Large intestine (tissue), 3 donors: ENCODE measurements around the gene SLF2. TPM values are rescaled to one million over a fixed set of nuclear protein-coding genes. Genes with fewer than 3 reads are reported as not detected.
A peak's percentile ranks its signal among the peaks of the same experiment; 100 is the strongest.
"Not testable (repeated sequence)": the region's sequence is repeated elsewhere in the genome, so short reads cannot be mapped to it uniquely, and the experiment has no call there.

Experiments
- DNase-seq, 2 donors: peaks; one replicate each; pipeline versions ENCODE4 v3.0.0 to v3.0.0-alpha.2; 2013
- H3K27ac ChIP-seq: one replicate; pipeline ENCODE4 v1.5.1; 2013; ENCODE audit warnings: low read length
- H3K27me3 ChIP-seq: 2 replicates; pipeline ENCODE4 v1.6.1; 2013; ENCODE audit warnings: low read length; ENCODE audit not compliant: control insufficient read depth, insufficient read depth
- H3K36me3 ChIP-seq: 2 replicates; pipeline ENCODE4 v1.6.1; 2013; ENCODE audit warnings: low read length; ENCODE audit not compliant: control insufficient read depth, insufficient read depth
- H3K4me1 ChIP-seq: one replicate; pipeline ENCODE4 v1.6.1; 2013; ENCODE audit warnings: low read length; ENCODE audit not compliant: control insufficient read depth, insufficient read depth
- H3K4me3 ChIP-seq: one replicate; pipeline ENCODE4 v1.5.1; 2013; ENCODE audit warnings: low read length
- H3K9me3 ChIP-seq: one replicate; pipeline ENCODE4 v1.6.1; 2013; ENCODE audit warnings: mild to moderate bottlenecking, low read depth, low read length, moderate library complexity; ENCODE audit not compliant: control insufficient read depth
- WGBS: methylation state at CpG from one replicate; pipeline ENCODE4 v1.1.5; 2013; ENCODE audit warnings: low lambda C conversion rate; ENCODE audit not compliant: insufficient coverage; 5-methylcytosine and 5-hydroxymethylcytosine counted together
- polyA plus RNA-seq: library from polyadenylated mRNA; unstranded; fragments of 120-200 nt; gene quantifications from one replicate; pipeline ENCODE4 v1.2.1, GENCODE V29; 2013

SLF2 gene
- polyA plus RNA-seq, 1 donor: 29.1 TPM

DNA sequence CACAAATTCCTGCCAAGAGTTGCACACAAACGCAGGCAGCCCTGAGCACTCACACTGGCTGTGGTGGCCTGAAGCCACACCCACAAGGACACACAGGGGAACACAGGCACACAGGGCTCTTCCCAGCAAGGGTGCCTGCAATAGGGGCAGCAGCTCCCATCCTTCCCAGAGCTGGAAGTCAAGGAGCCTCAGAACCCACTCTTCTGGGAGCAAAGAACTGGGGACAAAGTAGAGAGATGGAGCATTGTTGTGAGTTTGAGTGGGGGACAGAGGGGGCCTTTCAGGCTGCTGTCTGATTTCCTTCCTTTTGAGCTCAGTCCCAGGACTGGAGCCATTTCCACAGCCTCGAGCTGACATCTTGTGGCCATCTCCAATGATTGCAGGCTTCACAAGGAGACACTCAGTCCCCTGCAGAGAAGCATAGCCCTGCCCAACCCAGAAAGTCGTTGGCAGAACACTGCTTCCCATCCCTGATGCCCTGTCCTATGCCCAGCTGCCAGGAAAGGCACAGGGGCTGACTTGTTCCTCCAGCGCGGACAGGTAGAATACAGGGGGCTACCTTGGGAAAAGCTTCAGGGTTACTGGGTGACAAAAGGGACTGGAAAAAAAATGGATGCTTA, 34.4 kb upstream of the SLF2 start:
- Histone ChIP-seq H3K4me3 (no peak overlapping the region), H3K4me1 (peaks cover 54% of the 10 kb centered on the region), H3K27ac (no peak overlapping the region), H3K9me3 (no peaks in the 10 kb centered on the region), H3K36me3 (no peaks in the 10 kb centered on the region), H3K27me3 (no peaks in the 10 kb centered on the region)
- peak; percentile 49 to 69 for DNase-seq
- WGBS: 25% methylated on average over 2 of the region's 5 CpGs

DNA sequence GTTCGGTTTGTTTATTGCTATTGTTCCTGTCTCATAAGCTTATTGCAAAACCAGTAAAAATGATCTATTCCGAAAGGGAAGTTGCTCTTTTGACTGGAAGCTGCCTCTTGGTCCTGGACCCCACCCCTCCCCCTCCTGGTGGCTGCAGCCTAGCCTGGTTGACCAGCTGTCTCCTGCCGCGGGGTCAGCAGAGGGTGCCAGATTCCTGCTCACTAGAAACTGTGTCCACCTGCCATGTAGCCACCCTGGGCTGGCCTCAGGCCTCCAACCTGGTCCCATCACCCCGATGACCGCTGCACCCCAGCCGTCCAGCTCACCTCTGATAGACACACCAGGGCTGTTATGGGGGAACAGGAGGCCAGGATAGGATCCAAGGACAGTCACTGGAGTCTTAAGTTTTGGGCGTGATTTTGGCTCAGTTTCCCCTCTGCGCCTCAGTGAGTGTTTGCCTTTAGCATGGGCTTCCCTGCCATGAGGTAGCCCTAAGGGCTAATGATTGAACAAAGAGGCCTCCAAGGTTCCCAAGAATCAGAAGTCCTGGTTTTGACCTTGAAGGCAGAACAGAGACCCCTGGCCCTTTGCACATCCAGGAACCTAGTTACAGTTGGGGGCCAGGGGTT, 32.9 kb upstream of the SLF2 start:
- WGBS: no CpG with 5 or more reads among the region's 9 CpGs
- no peak overlapping the region for H3K27ac ChIP-seq
- DNase-seq: no peak
- no peaks in the 10 kb centered on the region for H3K36me3 ChIP-seq
- no peaks in the 10 kb centered on the region for H3K27me3 ChIP-seq
- H3K9me3 ChIP-seq: no peaks in the 10 kb centered on the region
- peaks cover 61% of the 10 kb centered on the region for H3K4me1 ChIP-seq
- no peak overlapping the region for H3K4me3 ChIP-seq

DNA sequence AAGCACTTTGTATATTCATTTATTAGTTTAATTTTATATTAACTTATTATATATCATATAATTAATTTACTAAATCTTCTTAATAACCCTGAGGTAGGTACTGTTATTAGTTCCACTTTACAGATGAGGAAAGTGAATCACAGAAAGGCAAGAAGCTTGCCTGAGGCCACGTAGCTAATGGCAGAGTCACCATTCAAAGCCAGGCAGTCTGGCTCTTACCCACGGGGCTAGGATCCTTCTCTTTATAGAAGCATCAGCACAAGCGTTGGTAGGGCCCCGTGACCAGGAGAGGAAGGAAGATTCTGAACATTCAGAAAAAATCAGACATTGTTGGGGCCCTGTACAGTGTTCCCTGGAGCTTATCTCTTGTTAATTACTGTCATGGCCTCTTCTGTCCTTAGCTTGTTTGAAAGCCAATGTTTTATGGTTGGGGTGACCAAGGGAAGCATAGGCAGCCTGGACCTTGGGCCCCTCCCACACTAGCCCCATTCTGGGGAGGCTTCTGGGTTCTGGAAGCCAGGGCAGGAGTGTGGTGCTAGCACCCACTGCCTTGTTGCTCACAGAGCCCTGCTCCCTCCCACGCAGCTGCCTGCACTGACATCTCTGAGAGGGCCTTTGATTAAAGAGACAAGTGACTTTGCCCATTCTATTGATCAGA, 31.1 kb upstream of the SLF2 start:
- DNase-seq: peak in 1 of 2 donors; percentile 75
- no CpG with 5 or more reads among the region's 5 CpGs for WGBS
- H3K9me3 ChIP-seq: no peaks in the 10 kb centered on the region
- no peaks in the 10 kb centered on the region for H3K27me3 ChIP-seq
- no peak overlapping the region for H3K4me3 ChIP-seq
- H3K4me1 ChIP-seq: peaks cover 49% of the 10 kb centered on the region
- H3K27ac ChIP-seq: peak overlapping the region; percentile 40
- H3K36me3 ChIP-seq: no peaks in the 10 kb centered on the region

DNA sequence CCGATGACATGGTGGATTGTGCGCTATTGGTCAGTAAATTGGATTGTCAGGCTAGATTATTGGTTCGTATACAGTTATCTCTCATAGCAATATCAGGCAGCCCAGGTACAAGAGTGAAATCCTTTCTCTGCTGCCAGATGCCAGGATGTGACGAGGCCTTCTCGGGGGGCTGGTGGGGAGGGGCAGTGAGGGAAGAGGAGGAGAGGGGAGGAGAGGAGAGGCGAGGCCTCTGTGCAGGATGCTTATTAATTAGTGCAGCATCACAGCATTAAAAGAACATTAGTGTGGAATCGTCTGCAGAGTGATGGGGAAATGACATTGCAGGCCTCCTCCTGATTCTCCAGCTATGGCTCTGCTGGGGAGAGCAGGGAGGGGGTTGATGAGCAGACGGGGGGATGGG, 30.5 kb upstream of the SLF2 start:
- no peak overlapping the region for H3K4me3 ChIP-seq
- peak overlapping the region; percentile 40 for H3K27ac ChIP-seq
- peaks cover 44% of the 10 kb centered on the region for H3K4me1 ChIP-seq
- no peaks in the 10 kb centered on the region for H3K27me3 ChIP-seq
- peak in 1 of 2 donors; percentile 49 for DNase-seq
- no peaks in the 10 kb centered on the region for H3K9me3 ChIP-seq
- WGBS: no CpG with 5 or more reads among the region's 8 CpGs
- no peaks in the 10 kb centered on the region for H3K36me3 ChIP-seq

DNA sequence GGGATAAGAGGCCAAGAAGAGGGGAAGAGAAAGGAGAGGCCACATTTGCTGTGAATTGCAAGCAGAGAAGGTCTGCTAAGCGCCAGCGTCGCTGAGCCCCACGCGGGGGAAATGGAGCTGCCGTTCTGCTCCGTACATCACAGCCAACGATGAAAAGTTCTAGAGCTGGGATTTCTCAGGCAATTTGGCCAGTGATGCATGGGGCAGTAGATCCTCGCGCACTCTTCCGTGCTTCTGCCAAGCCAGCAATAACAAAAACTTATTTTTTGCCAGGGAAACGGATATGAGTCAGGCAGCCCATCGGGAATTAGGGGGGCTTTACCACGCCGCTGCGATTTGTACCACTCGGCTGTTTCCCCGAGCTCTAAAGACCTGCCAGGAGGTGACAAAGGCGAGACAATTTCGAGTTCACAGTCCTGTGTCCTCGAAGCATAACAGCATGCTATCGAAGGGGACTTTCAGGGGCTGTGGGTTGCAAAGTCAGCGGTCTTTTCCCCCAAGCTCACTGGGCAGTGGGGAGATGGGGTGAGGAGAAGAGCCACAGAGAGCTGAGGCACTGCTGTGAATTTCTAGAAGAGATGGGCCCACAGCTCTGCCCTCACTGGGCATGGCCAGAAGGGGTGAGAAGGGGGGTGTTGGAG, 30.0 kb upstream of the SLF2 start:
- Histone ChIP-seq H3K4me1 (peaks cover 40% of the 10 kb centered on the region), H3K27ac (peak overlapping the region; percentile 21), H3K9me3 (no peaks in the 10 kb centered on the region), H3K4me3 (no peak overlapping the region), H3K36me3 (no peaks in the 10 kb centered on the region), H3K27me3 (no peaks in the 10 kb centered on the region)
- DNase-seq: no peak
- WGBS: 80% methylated on average over 1 of the region's 23 CpGs

DNA sequence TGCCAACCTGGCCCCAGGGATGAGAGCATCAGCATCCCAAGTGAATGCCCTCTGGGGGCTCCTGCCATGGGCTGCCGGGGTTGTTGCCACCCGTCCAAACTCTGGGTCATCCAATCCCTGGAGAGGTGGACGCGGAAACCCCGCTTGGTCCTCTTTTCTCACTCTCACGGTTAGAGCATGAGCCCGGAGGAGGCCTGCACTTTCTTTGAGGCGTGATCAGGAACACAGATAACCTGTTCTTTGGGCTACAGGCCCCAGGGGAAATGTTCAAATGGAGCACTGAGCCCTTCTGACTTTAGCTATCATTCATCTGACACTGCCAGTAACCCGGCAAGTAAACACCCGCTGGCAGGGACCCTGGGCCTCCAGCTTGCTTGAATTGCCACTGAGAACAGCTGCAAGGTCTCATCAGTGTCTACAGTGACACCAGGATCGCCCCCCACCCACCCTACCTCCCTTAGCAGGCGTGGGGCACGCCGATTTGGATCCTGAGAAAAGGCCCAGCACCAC, 29.4 kb upstream of the SLF2 start:
- Histone ChIP-seq H3K4me3 (no peak overlapping the region), H3K27me3 (no peaks in the 10 kb centered on the region), H3K27ac (peak overlapping the region; percentile 21), H3K36me3 (no peaks in the 10 kb centered on the region), H3K4me1 (peaks cover 40% of the 10 kb centered on the region), H3K9me3 (no peaks in the 10 kb centered on the region)
- DNase-seq: no peak
- no CpG with 5 or more reads among the region's 14 CpGs for WGBS

DNA sequence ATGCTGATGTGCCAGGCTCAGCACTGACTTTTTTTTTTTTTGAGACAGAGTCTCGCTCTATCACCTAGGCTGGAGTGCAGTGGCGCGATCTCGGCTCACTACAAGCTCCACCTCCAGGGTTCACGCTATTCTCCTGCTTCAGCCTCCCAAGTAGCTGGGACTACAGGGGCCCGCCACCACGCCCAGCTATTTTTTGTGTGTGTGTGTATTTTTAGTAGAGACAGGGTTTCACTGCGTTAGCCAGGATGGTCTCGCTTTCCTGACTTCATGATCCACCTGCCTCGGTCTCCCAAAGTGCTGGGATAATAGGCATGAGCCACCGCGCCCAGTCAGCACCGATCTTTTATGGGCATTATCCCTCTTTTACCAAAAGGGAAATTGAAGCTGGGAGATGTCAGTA, 27.2 kb upstream of the SLF2 start:
- H3K27me3 ChIP-seq, H3K36me3 ChIP-seq, H3K4me3 ChIP-seq, H3K9me3 ChIP-seq, DNase-seq, H3K27ac ChIP-seq: not testable (repeated sequence)
- no CpG with 5 or more reads among the region's 13 CpGs for WGBS
- peaks cover 30% of the 10 kb centered on the region for H3K4me1 ChIP-seq

DNA sequence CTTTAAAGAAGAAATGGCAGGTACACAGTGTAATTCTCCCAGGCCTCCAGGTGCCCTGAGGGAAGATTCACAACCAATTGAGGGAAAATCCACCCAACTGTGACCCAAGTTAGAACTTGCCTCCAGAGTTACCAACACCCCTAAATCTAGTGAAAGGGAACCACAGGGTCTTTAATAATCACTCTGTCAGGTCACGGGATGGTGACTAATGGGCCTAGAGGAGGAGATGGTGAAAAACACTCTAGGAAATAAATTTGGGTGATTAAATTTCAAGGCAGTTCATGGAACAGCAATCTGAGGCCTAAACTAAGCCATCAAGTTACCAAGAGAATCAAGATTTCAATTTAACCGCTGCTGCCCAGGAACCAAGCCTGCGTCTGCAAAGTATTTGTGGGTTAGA, 26.7 kb upstream of the SLF2 start:
- H3K27me3 ChIP-seq: no peaks in the 10 kb centered on the region
- no peak overlapping the region for H3K4me3 ChIP-seq
- H3K4me1 ChIP-seq: peaks cover 26% of the 10 kb centered on the region
- H3K9me3 ChIP-seq: no peaks in the 10 kb centered on the region
- DNase-seq: no peak
- no CpG with 5 or more reads among the region's 3 CpGs for WGBS
- H3K36me3 ChIP-seq: no peaks in the 10 kb centered on the region
- no peak overlapping the region for H3K27ac ChIP-seq

DNA sequence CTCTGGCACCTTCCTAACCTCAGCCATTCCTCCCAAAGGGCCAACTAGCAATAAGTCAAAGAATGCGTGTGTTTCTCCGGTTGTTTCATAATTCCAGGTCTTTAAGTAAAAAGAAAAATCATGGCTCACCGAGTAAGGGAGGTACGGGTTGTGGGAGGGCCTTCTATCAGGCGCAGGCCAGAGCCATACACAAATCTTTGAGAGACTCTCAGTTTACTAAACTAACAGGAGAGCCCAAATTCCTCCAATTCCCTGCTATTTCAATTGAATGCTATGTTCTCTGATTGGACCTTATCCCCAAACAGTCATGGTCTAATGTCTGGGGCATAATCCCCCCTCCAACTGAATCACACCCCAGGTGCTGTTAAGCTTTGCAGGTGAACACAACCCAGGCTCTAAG, 26.2 kb upstream of the SLF2 start:
- Histone ChIP-seq H3K36me3 (no peaks in the 10 kb centered on the region), H3K27me3 (no peaks in the 10 kb centered on the region), H3K27ac (no peak overlapping the region), H3K4me3 (no peak overlapping the region), H3K4me1 (peaks cover 22% of the 10 kb centered on the region), H3K9me3 (no peaks in the 10 kb centered on the region)
- 80% methylated on average over 1 of the region's 5 CpGs for WGBS
- DNase-seq: no peak

DNA sequence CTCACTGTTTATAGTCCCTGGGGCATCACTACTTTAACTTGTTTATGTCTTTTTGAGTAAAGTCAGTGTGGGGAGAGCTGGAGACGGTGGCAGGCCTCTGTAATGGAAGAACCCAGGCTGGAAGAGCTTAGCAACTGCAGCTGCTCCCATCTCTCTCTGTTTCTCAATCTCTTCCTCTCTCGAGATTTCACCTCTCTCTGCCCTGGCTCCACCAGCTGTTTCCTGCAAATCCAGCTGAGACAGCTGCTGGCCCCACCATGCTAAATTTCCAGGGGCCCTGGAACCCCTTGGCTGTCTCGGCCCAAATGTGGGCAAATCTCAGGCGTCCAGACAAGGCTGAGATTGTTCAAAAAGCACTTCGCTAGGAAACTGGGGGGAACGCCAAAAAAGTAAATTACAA, 25.8 kb upstream of the SLF2 start:
- Histone ChIP-seq H3K27me3 (no peaks in the 10 kb centered on the region), H3K9me3 (no peaks in the 10 kb centered on the region), H3K4me3 (no peak overlapping the region), H3K4me1 (peaks cover 18% of the 10 kb centered on the region), H3K36me3 (no peaks in the 10 kb centered on the region), H3K27ac (no peak overlapping the region)
- no peak for DNase-seq
- 80% methylated on average over 1 of the region's 6 CpGs for WGBS
